ENCODE results near the gene NT5DC2. TPM values are rescaled to one million over a fixed set of nuclear protein-coding genes. Genes with fewer than 3 reads are reported as not detected.

NT5DC2 gene
- total RNA-seq, 1 donor from 2014 or later, result 39.7 TPM

DNA sequence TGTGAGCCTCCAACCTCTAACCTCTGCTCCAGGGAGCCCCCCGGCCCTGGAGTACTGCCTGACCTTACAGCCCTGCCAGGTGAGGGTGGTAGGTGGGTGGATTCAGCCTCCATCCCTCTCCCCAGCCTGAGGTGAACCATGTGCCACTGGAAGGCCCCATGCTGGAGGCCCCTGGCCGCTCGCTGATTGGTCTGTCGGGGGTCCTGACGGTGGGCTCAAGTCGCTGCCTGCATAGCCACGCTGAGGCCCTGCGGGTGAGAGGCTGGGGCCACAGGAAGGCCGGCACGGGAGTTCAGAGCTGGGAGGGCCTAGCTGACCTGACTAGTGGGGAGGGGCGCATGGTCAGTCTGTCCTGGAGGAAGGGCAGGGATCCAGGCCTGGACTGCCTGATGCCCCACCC is 19.1 kb downstream of the NT5DC2 start:
- DNase-seq, result no peak
- no peak for TF ChIP-seq CTCF (IDR thresholded peaks at IDR 0.05)
- Histone ChIP-seq H3K27me3 (no peaks in the 10 kb centered on the region), H3K4me3 (no peak overlapping the region), H3K4me1 (no peaks in the 10 kb centered on the region), H3K36me3 (peaks cover 5% of the 10 kb centered on the region), H3K9me3 (no peaks in the 10 kb centered on the region), H3K27ac (no peak overlapping the region)
- no peak for ATAC-seq
- intact Hi-C loops (cut with DNase I), result no loop called here

- no peaks in the 10 kb centered on the region for H3K27me3 ChIP-seq
- H3K4me1 ChIP-seq, result no peaks in the 10 kb centered on the region
- DNase-seq, result no peak
- H3K4me3 ChIP-seq, result no peak overlapping the region
- intact Hi-C loops (cut with DNase I), result no loop called here
- H3K9me3 ChIP-seq, result no peaks in the 10 kb centered on the region
- ATAC-seq, result no peak
- H3K36me3 ChIP-seq, result no peaks in the 10 kb centered on the region
- no peak for TF ChIP-seq CTCF (IDR thresholded peaks at IDR 0.05)
- no peak overlapping the region for H3K27ac ChIP-seq
Observed at GRCh38 chr3:52513281-52513680, 20.4 kb downstream of the NT5DC2 start.

- DNase-seq (no peak), ATAC-seq (no peak)
- Histone ChIP-seq H3K36me3 (no peaks in the 10 kb centered on the region), H3K4me1 (no peaks in the 10 kb centered on the region), H3K9me3 (no peaks in the 10 kb centered on the region), H3K27ac (no peak overlapping the region), H3K27me3 (no peaks in the 10 kb centered on the region), H3K4me3 (no peak overlapping the region)
- no peak for TF ChIP-seq CTCF (IDR thresholded peaks at IDR 0.05)
- intact Hi-C loops (cut with DNase I), result no loop called here
Observed at GRCh38 chr3:52512727-52513126, 20.9 kb downstream of the NT5DC2 start.

DNA sequence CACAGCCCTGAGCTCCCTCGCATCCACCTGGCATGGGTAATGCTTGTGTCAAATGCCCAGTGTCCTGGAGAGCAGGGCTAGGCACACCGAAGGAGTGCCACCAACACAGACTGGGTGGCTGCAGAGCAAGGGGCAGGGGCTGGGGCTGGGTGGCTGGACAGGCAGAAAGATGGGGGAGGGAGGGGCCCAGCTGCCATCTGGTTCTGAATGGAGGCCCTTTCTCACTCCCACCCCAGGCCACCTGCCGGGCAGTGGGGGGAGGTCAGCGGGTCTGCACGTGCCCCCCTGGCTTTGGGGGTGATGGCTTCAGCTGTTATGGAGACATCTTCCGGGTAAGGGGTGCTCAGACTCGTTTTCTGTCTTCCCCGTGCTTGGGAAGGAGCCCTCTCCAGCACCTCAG is 21.6 kb downstream of the NT5DC2 start:
- DNase-seq (no peak), ATAC-seq (no peak)
- Histone ChIP-seq H3K27ac (no peak overlapping the region), H3K9me3 (no peaks in the 10 kb centered on the region), H3K4me1 (no peaks in the 10 kb centered on the region), H3K27me3 (no peaks in the 10 kb centered on the region), H3K4me3 (no peak overlapping the region), H3K36me3 (no peaks in the 10 kb centered on the region)
- no peak for TF ChIP-seq CTCF (IDR thresholded peaks at IDR 0.05)
- intact Hi-C loops (cut with DNase I), result no loop called here

- intact Hi-C loops (cut with DNase I), result no loop called here
- no peaks in the 10 kb centered on the region for H3K36me3 ChIP-seq
- no peaks in the 10 kb centered on the region for H3K9me3 ChIP-seq
- TF ChIP-seq CTCF (IDR thresholded peaks at IDR 0.05), result no peak
- no peak for DNase-seq
- H3K27ac ChIP-seq, result no peak overlapping the region
- H3K27me3 ChIP-seq, result no peaks in the 10 kb centered on the region
- H3K4me1 ChIP-seq, result no peaks in the 10 kb centered on the region
- no peak for ATAC-seq
- H3K4me3 ChIP-seq, result no peak overlapping the region
Observed at GRCh38 chr3:52511509-52511908, 22.1 kb downstream of the NT5DC2 start.

DNA sequence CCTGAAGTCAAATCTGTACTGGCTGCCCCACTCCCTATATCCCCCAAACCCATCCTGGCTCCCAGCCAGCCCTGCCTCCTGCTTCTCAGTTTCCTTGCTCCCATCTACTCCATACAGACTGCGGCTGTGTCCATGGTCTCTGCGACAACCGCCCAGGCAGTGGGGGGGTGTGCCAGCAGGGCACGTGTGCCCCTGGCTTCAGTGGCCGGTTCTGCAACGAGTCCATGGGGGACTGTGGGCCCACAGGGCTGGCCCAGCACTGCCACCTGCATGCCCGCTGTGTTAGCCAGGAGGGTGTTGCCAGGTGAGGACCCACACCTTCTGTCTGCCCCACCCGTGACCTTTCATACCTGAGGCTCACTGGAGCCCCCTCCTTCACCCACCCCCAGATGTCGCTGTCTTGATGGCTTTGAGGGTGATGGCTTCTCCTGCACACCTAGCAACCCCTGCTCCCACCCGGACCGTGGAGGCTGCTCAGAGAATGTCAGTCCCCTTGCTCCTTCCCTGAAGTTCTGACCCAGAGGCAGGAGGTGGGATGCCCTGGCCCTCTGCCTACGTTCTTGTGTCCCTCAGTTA is 23.8 kb downstream of the NT5DC2 start:
- Histone ChIP-seq H3K4me3 (no peak overlapping the region), H3K4me1 (no peaks in the 10 kb centered on the region), H3K27ac (no peak overlapping the region), H3K36me3 (no peaks in the 10 kb centered on the region), H3K9me3 (no peaks in the 10 kb centered on the region), H3K27me3 (no peaks in the 10 kb centered on the region)
- peak; percentile 12 for ATAC-seq
- TF ChIP-seq CTCF (IDR thresholded peaks at IDR 0.05), result no peak
- intact Hi-C loops (cut with DNase I), result no loop called here
- no peak for DNase-seq

Measured in upper lobe of right lung (tissue), 1 donor.